Mucosa of rectum (tissue), 2 donors: ENCODE data around the gene DPPA4.
"Not testable (repeated sequence)": the region's sequence is repeated elsewhere in the genome, so short reads cannot be mapped to it uniquely, and the experiment has no call there.

Experiments
- H3K27ac ChIP-seq, 2 donors: one replicate each; pipeline ENCODE4 v1.7.0; 2013; ENCODE audit warnings: inconsistent platforms in 2 of 2, low read depth in 2 of 2, low read length in 2 of 2
- H3K27me3 ChIP-seq, 2 donors: one replicate each; pipeline ENCODE4 v1.7.0; 2013; ENCODE audit warnings: low read length in 2 of 2; ENCODE audit not compliant: control insufficient read depth in 2 of 2, insufficient read depth in 2 of 2
- H3K36me3 ChIP-seq, 2 donors: one replicate each; pipeline ENCODE4 v1.7.0; 2013; ENCODE audit warnings: low read length in 2 of 2; ENCODE audit not compliant: control insufficient read depth in 2 of 2, insufficient read depth in 2 of 2
- H3K4me1 ChIP-seq, 2 donors: one replicate each; pipeline ENCODE4 v1.7.0; 2013; ENCODE audit warnings: low read length in 2 of 2, mild to moderate bottlenecking in 1 of 2; ENCODE audit not compliant: control insufficient read depth in 2 of 2, insufficient read depth in 2 of 2
- H3K4me3 ChIP-seq, 2 donors: one replicate each; pipeline ENCODE4 v1.7.0; 2013; ENCODE audit warnings: low read length in 2 of 2
- H3K9ac ChIP-seq, 2 donors: one replicate each; pipeline ENCODE4 v1.7.0; 2013; ENCODE audit warnings: low read length in 2 of 2, low read depth in 1 of 2, mild to moderate bottlenecking in 1 of 2
- H3K9me3 ChIP-seq, 2 donors: one replicate each; pipeline ENCODE4 v1.7.0; 2013; ENCODE audit warnings: low read length in 2 of 2; ENCODE audit not compliant: control insufficient read depth in 2 of 2
- donor health status: healthy.
- donor health status: Normal muscosa, but diverticular disease.

The DPPA4 gene

DNA sequence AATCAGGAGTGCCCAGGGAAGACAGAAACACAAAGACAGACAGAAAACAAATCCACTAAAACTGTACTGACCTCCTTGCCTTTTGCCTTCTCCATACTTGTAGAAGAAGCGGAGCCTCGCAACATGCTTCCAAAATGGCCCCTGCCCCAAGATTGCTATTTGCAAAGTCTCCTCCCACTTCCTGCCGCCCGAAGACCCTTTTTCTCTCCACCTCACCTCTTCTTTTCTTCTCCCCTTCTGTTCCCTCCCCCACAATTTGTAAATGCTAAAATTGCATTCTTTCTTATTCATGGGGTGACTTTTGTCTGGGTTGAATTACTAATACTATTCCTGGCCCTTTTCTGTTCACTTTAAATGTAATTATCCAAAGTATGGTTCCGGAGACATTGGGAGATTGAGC lies at the start of gene DPPA4:
Gene DPPA4, minus strand, starts transcription at position 154 of the 400 bp plus-strand sequence. Its CDS starts 29 bp downstream, at position 125.
- Histone ChIP-seq H3K36me3 (no peaks in the 10 kb centered on the region), H3K9me3 (no peaks in the 10 kb centered on the region), H3K4me1 (no peaks in the 10 kb centered on the region), H3K4me3 (peak within 1 kb of the TSS in 1 of 2 donors; percentile 39), H3K27ac (no peak within 1 kb of the TSS), H3K27me3 (no peaks in the 10 kb centered on the region), H3K9ac (no peak within 1 kb of the TSS)

- H3K9ac ChIP-seq: no peak overlapping the region
- H3K27ac ChIP-seq: no peak overlapping the region
- no peaks in the 10 kb centered on the region for H3K27me3 ChIP-seq
- no peaks in the 10 kb centered on the region for H3K9me3 ChIP-seq
- H3K4me3 ChIP-seq: no peak overlapping the region
- H3K36me3 ChIP-seq: no peaks in the 10 kb centered on the region
- no peaks in the 10 kb centered on the region for H3K4me1 ChIP-seq
These were observed 48.3 kb upstream of the DPPA4 start for GRCh38 chr3:109385442-109386318.

DNA sequence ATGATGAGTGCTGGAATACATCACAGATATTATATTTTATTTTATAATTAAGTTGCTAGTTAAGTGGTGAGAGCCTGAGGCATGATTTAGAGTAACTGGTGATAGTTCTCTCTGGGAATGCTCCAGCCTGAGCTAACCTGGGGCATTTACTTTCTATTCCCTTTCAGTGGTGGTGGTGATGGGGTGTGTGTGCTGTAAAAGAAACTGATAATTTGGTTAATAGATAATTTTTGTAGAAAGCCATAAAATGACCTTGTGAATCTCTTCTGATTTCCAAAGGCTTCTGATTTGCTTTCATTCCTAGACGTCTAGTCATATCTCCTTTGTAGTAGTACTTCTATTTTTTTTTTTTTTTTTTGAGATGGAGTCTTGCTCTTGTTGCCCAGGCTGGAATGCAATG lies 46.8 kb upstream of the DPPA4 start:
- no peaks in the 10 kb centered on the region for H3K9me3 ChIP-seq
- H3K27me3 ChIP-seq: no peaks in the 10 kb centered on the region
- no peaks in the 10 kb centered on the region for H3K36me3 ChIP-seq
- no peaks in the 10 kb centered on the region for H3K4me1 ChIP-seq
- no peak overlapping the region for H3K27ac ChIP-seq
- H3K9ac ChIP-seq: no peak overlapping the region
- no peak overlapping the region for H3K4me3 ChIP-seq

DNA sequence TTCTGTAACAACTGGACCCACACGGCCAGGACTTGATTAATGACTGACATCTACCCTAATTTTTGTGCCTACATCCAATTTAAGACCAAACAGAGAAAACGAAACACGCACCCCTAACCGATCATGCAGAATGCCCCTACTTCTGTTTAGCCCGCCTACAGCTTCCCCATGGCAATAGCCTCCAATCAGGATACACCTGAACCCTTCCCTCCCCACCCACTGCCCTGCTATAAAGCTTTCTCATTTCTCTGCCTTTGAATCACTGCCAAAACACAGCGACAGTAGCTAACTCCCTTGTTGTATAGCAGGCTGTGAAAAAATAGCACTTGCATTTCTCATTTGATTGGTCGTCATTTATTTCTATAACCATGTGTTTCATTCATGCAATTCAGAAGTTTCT lies 45.2 kb upstream of the DPPA4 start:
- no peaks in the 10 kb centered on the region for H3K36me3 ChIP-seq
- no peaks in the 10 kb centered on the region for H3K27me3 ChIP-seq
- H3K9ac ChIP-seq: no peak overlapping the region
- no peaks in the 10 kb centered on the region for H3K9me3 ChIP-seq
- no peaks in the 10 kb centered on the region for H3K4me1 ChIP-seq
- H3K27ac ChIP-seq: no peak overlapping the region
- H3K4me3 ChIP-seq: no peak overlapping the region

GRCh38 chr3:109375975-109376374 lies 38.6 kb upstream of the DPPA4 start:
- Histone ChIP-seq H3K27ac (no peak overlapping the region), H3K27me3 (no peaks in the 10 kb centered on the region), H3K36me3 (no peaks in the 10 kb centered on the region)

DNA sequence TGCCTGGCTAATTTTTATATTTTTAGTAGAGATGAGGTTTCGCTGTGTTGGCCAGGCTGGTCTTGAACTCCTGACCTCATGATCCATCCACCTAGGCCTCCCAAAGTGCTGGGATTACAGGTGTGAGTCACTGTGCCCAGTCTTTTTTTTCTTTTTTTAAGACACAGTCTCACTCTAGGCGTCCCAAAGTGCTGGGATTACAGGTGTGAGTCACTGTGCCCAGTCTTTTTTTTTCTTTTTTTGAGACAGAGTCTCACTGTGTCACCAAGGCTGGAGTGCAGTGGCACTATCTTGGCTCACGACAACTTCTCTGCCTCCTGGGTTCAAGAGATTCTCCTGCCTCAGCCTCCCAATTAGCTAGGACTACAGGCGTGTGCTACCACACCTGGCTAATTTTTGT lies 37.1 kb upstream of the DPPA4 start:
- H3K36me3 ChIP-seq, H3K27me3 ChIP-seq, H3K27ac ChIP-seq: not testable (repeated sequence)

More at GRCh38 chr3:109375975-109376374, 38.6 kb upstream of the DPPA4 start:
- Histone ChIP-seq H3K4me3 (no peak overlapping the region), H3K9me3 (no peaks in the 10 kb centered on the region), H3K9ac (no peak overlapping the region), H3K4me1 (no peaks in the 10 kb centered on the region)

GRCh38 chr3:109373933-109374332 lies 36.6 kb upstream of the DPPA4 start:
- H3K27me3 ChIP-seq: no peaks in the 10 kb centered on the region
- H3K4me1 ChIP-seq: no peaks in the 10 kb centered on the region
- no peak overlapping the region for H3K27ac ChIP-seq
- H3K9ac ChIP-seq: no peak overlapping the region
- H3K9me3 ChIP-seq: no peaks in the 10 kb centered on the region
- no peaks in the 10 kb centered on the region for H3K36me3 ChIP-seq
- no peak overlapping the region for H3K4me3 ChIP-seq

More for the DNA sequence above, 37.1 kb upstream of the DPPA4 start:
- H3K9ac ChIP-seq, H3K4me1 ChIP-seq, H3K4me3 ChIP-seq, H3K9me3 ChIP-seq: not testable (repeated sequence)

DNA sequence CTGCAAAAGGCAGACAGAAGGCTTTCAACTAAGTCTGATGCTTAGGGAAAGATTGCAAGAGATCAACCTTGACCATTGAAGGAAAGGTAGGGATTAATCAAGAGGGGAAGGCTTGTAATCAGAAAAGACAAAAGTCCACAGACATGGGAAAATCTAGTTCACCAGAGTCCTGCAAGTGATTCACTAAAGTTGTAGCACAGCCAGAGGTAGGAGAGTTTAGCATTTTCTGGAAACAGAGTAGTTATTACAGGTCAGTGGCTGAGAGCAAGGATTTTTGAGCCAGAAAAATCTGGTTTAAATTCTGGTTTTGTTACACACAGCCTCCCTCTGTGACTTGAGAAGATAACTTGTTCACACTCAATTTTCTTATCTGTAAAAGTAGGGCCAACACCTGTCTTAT lies 35.3 kb upstream of the DPPA4 start:
- H3K4me1 ChIP-seq: no peaks in the 10 kb centered on the region
- no peak overlapping the region for H3K4me3 ChIP-seq
- no peak overlapping the region for H3K9ac ChIP-seq
- H3K27ac ChIP-seq: no peak overlapping the region
- no peaks in the 10 kb centered on the region for H3K36me3 ChIP-seq
- no peaks in the 10 kb centered on the region for H3K9me3 ChIP-seq
- H3K27me3 ChIP-seq: no peaks in the 10 kb centered on the region

DNA sequence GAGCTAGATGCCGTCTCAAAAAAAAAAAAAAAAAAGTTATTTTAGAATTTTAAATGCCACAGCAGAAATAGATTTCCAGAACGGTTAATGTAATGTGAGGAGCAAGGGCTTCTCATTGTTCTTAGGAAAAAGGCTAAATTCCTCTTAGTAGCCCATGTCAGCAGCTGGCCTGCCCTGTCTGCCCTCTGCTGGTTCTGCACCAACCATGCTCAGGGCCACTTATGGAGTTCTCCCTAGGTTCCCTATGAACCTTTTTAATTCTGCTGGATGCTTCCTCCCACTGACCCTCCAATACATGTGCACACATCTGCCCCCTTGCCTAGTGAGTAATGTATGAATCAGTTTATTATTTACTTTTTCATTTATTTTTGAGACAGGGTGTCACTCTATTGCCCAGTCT lies 32.2 kb upstream of the DPPA4 start:
- no peak overlapping the region for H3K27ac ChIP-seq
- H3K9me3 ChIP-seq: no peaks in the 10 kb centered on the region
- no peaks in the 10 kb centered on the region for H3K36me3 ChIP-seq
- no peaks in the 10 kb centered on the region for H3K27me3 ChIP-seq
- no peak overlapping the region for H3K4me3 ChIP-seq
- no peaks in the 10 kb centered on the region for H3K4me1 ChIP-seq
- no peak overlapping the region for H3K9ac ChIP-seq

GRCh38 chr3:109364088-109364487 lies 26.7 kb upstream of the DPPA4 start:
- Histone ChIP-seq H3K27ac (no peak overlapping the region), H3K36me3 (no peaks in the 10 kb centered on the region), H3K4me3 (no peak overlapping the region), H3K27me3 (no peaks in the 10 kb centered on the region), H3K4me1 (no peaks in the 10 kb centered on the region), H3K9me3 (no peaks in the 10 kb centered on the region), H3K9ac (no peak overlapping the region)
